ENCODE data around the gene CD19. TPM values are rescaled to one million over a fixed set of nuclear protein-coding genes. Genes with fewer than 3 reads are reported as not detected.

Gene CD19
- total RNA-seq, 2 donors from 2014 or later: 0.46 to 0.51 TPM

DNA sequence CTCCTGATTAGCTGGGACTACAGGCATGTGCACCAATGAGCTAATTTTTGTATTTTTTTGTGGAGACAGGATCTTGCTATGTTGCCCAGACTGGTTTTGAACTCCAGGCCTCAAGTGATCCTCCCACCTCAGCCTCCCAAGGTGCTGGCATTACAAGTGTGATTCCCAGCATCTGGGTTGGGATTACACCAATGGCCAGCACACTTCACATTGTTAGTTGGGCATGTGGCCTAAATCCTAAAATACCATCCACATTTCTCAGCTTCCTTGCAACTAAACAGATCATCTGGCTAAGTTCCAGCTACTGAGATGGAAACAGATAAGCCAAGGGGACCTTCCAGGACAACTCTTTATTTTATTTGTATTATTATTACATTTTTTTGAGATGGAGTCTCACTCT is 16.6 kb upstream of the CD19 start:
- intact Hi-C loops (cut with DNase I): no loop called here
- H3K36me3 ChIP-seq: peaks cover 10 to 12% of the 10 kb centered on the region in 2 donors

DNA sequence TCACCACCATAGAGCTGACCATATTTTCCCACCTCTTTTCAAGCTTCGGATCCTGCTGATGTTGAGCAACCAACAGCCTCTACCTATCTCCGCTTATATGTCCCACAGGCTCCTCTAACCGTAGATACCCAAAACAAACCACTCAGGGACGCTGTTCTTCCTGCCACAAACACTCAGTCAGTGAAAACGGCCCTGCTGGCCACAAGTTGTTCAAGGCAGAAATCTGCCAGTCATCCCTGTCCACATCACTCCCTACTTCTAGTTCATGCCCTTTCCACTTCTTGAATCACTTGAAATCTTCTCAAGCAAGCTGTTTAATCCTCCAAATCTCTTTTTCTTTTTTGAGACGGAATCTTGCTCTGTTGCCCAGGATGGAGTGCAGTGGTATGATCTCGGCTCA is 14.7 kb upstream of the CD19 start:
- intact Hi-C loops (cut with DNase I): no loop called here
- Histone ChIP-seq H3K27me3 (replicated peaks; ENCODE audit: insufficient read depth) (no peaks in the 10 kb centered on the region), H3K4me1 (replicated peaks) (no peaks in the 10 kb centered on the region), H3K4me3 (no peak overlapping the region), H3K36me3 (peaks cover 10 to 12% of the 10 kb centered on the region in 2 donors), H3K9me3 (no peaks in the 10 kb centered on the region), H3K27ac (no peak overlapping the region)
- TF ChIP-seq, protein P1, sequence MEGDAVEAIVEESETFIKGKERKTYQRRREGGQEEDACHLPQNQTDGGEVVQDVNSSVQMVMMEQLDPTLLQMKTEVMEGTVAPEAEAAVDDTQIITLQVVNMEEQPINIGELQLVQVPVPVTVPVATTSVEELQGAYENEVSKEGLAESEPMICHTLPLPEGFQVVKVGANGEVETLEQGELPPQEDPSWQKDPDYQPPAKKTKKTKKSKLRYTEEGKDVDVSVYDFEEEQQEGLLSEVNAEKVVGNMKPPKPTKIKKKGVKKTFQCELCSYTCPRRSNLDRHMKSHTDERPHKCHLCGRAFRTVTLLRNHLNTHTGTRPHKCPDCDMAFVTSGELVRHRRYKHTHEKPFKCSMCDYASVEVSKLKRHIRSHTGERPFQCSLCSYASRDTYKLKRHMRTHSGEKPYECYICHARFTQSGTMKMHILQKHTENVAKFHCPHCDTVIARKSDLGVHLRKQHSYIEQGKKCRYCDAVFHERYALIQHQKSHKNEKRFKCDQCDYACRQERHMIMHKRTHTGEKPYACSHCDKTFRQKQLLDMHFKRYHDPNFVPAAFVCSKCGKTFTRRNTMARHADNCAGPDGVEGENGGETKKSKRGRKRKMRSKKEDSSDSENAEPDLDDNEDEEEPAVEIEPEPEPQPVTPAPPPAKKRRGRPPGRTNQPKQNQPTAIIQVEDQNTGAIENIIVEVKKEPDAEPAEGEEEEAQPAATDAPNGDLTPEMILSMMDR (IDR thresholded peaks at IDR 0.05): no peak
- no peak for TF ChIP-seq POLR2A (IDR thresholded peaks at IDR 0.05)
- no peak for TF ChIP-seq POLR2AphosphoS5 (IDR thresholded peaks at IDR 0.05)
- 92% methylated on average over 7 of the region's 7 CpGs for WGBS
- DNase-seq (ENCODE audit: low spot score): no peak

More for the DNA sequence above, 16.6 kb upstream of the CD19 start:
- no peak overlapping the region for H3K27ac ChIP-seq
- H3K4me1 ChIP-seq (replicated peaks): no peaks in the 10 kb centered on the region
- TF ChIP-seq, protein P1 (IDR thresholded peaks at IDR 0.05): no peak
- no peak for TF ChIP-seq POLR2A (IDR thresholded peaks at IDR 0.05)
- no peak for TF ChIP-seq POLR2AphosphoS5 (IDR thresholded peaks at IDR 0.05)
- DNase-seq (ENCODE audit: low spot score): no peak
- H3K9me3 ChIP-seq: no peaks in the 10 kb centered on the region
- no peaks in the 10 kb centered on the region for H3K27me3 ChIP-seq (replicated peaks; ENCODE audit: insufficient read depth)
- no peak overlapping the region for H3K4me3 ChIP-seq

DNA sequence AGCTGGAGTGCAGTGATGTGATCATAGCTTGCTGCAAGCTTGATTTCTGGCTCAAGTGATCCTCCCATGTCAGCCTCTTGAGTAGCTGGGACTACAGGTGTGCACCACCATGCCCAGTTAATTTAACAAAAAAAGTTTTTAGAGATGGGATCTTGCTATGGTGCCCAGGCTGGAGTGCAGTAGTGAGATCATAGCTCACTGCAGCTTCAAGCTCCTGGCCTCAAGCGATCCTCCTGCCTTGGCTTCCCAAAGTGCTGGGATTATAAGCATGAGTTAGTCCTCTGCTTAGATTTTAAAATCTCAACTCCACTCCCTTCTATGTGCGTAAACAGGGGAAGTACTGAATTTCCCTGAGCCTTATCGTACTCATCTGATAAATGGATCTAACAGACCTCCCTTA is 13.1 kb upstream of the CD19 start:
- WGBS: 93% methylated on average over 3 of the region's 3 CpGs
- TF ChIP-seq POLR2A (IDR thresholded peaks at IDR 0.05) (no peak), POLR2AphosphoS5 (IDR thresholded peaks at IDR 0.05) (no peak)
- TF ChIP-seq, protein P1 (IDR thresholded peaks at IDR 0.05): no peak
- intact Hi-C loops (cut with DNase I): no loop called here
- Histone ChIP-seq H3K27me3 (replicated peaks; ENCODE audit: insufficient read depth) (no peaks in the 10 kb centered on the region), H3K27ac (no peak overlapping the region), H3K4me3 (no peak overlapping the region), H3K4me1 (replicated peaks) (no peaks in the 10 kb centered on the region), H3K36me3 (peaks cover 7 to 12% of the 10 kb centered on the region in 2 donors), H3K9me3 (no peaks in the 10 kb centered on the region)
- DNase-seq (ENCODE audit: low spot score): no peak

DNA sequence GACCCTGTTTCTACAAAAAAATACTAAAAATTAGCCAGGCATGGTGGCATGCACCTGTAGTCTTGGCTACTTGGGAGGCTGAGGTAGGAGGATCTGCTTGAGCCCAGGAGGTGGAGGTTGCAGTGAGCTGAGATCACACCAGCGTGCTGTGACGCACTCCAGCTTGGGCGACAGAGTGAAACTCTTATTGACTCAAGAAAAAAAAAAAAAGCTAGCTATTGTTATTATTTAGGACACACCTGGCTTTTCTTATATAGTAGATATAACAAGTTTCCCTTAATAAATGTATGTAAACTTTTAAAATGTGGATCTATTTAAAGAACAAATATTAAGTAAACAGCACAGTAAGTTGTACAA is 8.6 kb upstream of the CD19 start:
- no peak for DNase-seq (ENCODE audit: low spot score)
- Histone ChIP-seq H3K4me3 (peak overlapping the region in 1 of 2 donors; percentile 61), H3K27me3 (replicated peaks; ENCODE audit: insufficient read depth) (no peaks in the 10 kb centered on the region), H3K4me1 (replicated peaks) (no peaks in the 10 kb centered on the region), H3K36me3 (peaks cover 0 to 6% of the 10 kb centered on the region in 2 donors), H3K9me3 (no peaks in the 10 kb centered on the region), H3K27ac (peak overlapping the region; percentile 96 to 98)
- TF ChIP-seq POLR2A (IDR thresholded peaks at IDR 0.05): no peak
- intact Hi-C loops (cut with DNase I): loop anchor here (5.0 kb wide), 1 partner anchor 41 kb away; no protein-coding TSS in a partner anchor
- WGBS: 70% methylated on average over 3 of the region's 3 CpGs

DNA sequence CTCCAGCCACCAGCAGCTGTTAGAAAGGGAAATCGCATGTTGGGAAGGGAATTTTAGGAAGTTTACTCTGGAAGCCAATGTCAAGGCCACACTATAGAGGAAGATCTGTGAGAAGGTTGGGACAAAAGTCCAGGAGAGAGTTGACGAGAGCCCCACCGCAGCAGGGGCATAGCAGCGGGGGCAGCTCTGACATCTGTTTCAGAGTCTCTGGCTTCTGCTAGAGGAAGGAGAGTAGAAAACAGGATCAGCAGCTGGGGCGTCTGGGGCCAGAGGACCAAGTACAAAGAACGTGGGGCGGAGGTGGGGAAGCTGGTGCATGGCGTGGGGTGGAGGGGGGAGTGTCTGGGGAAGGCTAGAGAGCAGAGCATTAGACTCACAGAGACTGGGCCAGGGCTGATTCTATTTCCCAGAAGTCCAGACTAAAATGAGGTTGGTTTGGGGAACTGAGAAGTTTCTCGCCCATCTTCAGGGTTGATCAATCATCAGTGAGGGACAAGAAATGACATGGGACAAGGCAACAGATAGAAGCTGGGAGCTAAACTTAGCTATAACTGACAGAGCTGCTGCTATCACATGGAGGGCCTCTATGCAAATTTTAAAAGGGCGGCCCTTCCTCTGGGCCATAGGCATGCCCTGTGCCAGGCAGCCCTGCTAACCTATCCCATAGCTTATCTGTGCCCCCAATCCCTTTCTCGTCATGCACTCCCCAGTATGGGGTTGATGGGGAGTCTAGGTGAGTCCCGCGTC is 7.9 kb upstream of the CD19 start:
- H3K4me3 ChIP-seq: peak overlapping the region; percentile 61 to 77

More for the DNA sequence above, 7.9 kb upstream of the CD19 start:
- 42% methylated on average over 13 of the region's 13 CpGs for WGBS
- H3K27ac ChIP-seq: peak overlapping the region; percentile 96 to 98
- no peaks in the 10 kb centered on the region for H3K4me1 ChIP-seq (replicated peaks)
- intact Hi-C loops (cut with DNase I): loop anchor here (5.0 kb wide), 1 partner anchor 42 kb away; no protein-coding TSS in a partner anchor
- TF ChIP-seq, protein P1 (IDR thresholded peaks at IDR 0.05): no peak
- TF ChIP-seq POLR2AphosphoS5 (IDR thresholded peaks at IDR 0.05): no peak
- no peak for TF ChIP-seq POLR2A (IDR thresholded peaks at IDR 0.05)
- peaks cover 0 to 6% of the 10 kb centered on the region in 2 donors for H3K36me3 ChIP-seq
- H3K9me3 ChIP-seq: no peaks in the 10 kb centered on the region
- no peaks in the 10 kb centered on the region for H3K27me3 ChIP-seq (replicated peaks; ENCODE audit: insufficient read depth)
- no peak for DNase-seq (ENCODE audit: low spot score)
